Karpas-422 (cell line): Measurements from ENCODE around the gene AGAP2. TPM values are rescaled to one million over a fixed set of nuclear protein-coding genes. Genes with fewer than 3 reads are reported as not detected.
"Not testable (repeated sequence)": the region's sequence is repeated elsewhere in the genome, so short reads cannot be mapped to it uniquely, and the experiment has no call there.

Experiments
- DNase-seq: peaks from one replicate; pipeline ENCODE4 v3.0.0-alpha.2; 2015
- H2AFZ ChIP-seq: fragments of 200-600 bp; sonication (generic); 2 replicates; pipeline ENCODE4 v1.6.1; 2014; ENCODE audit warnings: antibody characterized with exemption, low read length, mixed read lengths
- H3K27ac ChIP-seq: fragments of 200-600 bp; sonication (generic); 2 replicates; pipeline ENCODE4 v1.5.1; 2014; ENCODE audit warnings: mild to moderate bottlenecking, low read length, moderate library complexity
- H3K27me3 ChIP-seq: fragments of 200-600 bp; sonication (generic); 2 replicates; pipeline ENCODE4 v1.6.1; 2014; ENCODE audit warnings: low read length, mixed read lengths
- H3K36me3 ChIP-seq: fragments of 200-600 bp; sonication (generic); 2 replicates; pipeline ENCODE4 v1.6.1; 2014; ENCODE audit warnings: low read length, mixed read lengths; ENCODE audit not compliant: insufficient read depth
- H3K4me1 ChIP-seq: fragments of 200-600 bp; sonication (generic); 2 replicates; pipeline ENCODE4 v1.6.1; 2014; ENCODE audit warnings: mild to moderate bottlenecking, low read length, mixed read lengths
- H3K4me2 ChIP-seq: fragments of 200-600 bp; sonication (generic); 2 replicates; pipeline ENCODE4 v1.6.1; 2014; ENCODE audit warnings: low read length, low read depth, mild to moderate bottlenecking; ENCODE audit not compliant: poor library complexity, severe bottlenecking
- H3K4me3 ChIP-seq: fragments of 200-600 bp; sonication (generic); 2 replicates; pipeline ENCODE4 v1.5.1; 2014; ENCODE audit warnings: mild to moderate bottlenecking, antibody characterized with exemption, low read length, mixed read lengths
- H3K79me2 ChIP-seq: fragments of 200-600 bp; sonication (generic); 2 replicates; pipeline ENCODE4 v1.6.1; 2014; ENCODE audit warnings: mild to moderate bottlenecking, low read length, mixed read lengths
- H3K9ac ChIP-seq: fragments of 200-600 bp; sonication (generic); 2 replicates; pipeline ENCODE4 v1.6.0; 2014; ENCODE audit warnings: low read length
- H3K9me2 ChIP-seq: fragments of 200-600 bp; sonication (generic), shearing (Covaris generic); replicated peaks from 2 replicates; pipeline ENCODE4 v1.6.0; 2014; ENCODE audit warnings: mild to moderate bottlenecking, low read length, moderate library complexity; ENCODE audit not compliant: insufficient read depth
- H3K9me3 ChIP-seq: fragments of 300-700, 200-600 bp; sonication (generic); 2 replicates; pipeline ENCODE4 v1.6.1; 2014; ENCODE audit warnings: low read length, mixed read lengths
- H4K20me1 ChIP-seq: fragments of 200-600 bp; sonication (generic); 2 replicates; pipeline ENCODE4 v1.6.1; 2014; ENCODE audit warnings: mild to moderate bottlenecking, antibody characterized with exemption, low read length, low read depth; ENCODE audit not compliant: insufficient read depth
- total RNA-seq: library from RNA; depleted of rRNA; stranded (reverse); fragments of >200 nt; shearing (Covaris generic); gene quantifications from 2 replicates; pipeline ENCODE4 v1.2.3, GENCODE V29; 2014; ENCODE audit warnings: low replicate concordance; rRNA removed

The AGAP2 gene
- total RNA-seq, 1 experiment from 2014 or later: 6.7 TPM

DNA sequence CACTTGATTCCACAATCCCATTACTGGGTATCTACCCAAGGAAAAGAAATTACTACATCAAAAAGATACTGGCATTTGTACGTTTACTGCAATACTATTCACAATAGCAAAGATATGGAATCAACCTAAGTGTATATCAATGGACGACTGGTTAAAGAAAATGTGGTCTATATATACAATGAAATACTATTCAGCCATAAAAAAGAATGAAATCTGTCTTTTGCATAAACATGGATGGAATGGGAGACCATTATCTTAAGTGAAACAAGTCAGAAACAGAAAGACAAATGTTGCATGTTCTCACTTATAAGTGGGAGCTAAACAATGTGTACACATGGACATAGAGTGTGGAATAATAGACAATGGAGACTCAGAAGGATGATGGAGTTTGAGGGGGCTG lies 49.6 kb downstream of the AGAP2 start:
- Histone ChIP-seq H3K9me3 (no peaks in the 10 kb centered on the region), H4K20me1 (no peaks in the 10 kb centered on the region), H2AFZ (no peak overlapping the region), H3K9me2 (no peaks in the 10 kb centered on the region), H3K4me1 (peaks cover 9% of the 10 kb centered on the region), H3K27me3 (no peaks in the 10 kb centered on the region), H3K79me2 (no peaks in the 10 kb centered on the region), H3K4me2 (no peak overlapping the region), H3K9ac (no peak overlapping the region), H3K36me3 (no peaks in the 10 kb centered on the region), H3K27ac (no peak overlapping the region), H3K4me3 (no peak overlapping the region)
- peak; percentile 25 for DNase-seq

DNA sequence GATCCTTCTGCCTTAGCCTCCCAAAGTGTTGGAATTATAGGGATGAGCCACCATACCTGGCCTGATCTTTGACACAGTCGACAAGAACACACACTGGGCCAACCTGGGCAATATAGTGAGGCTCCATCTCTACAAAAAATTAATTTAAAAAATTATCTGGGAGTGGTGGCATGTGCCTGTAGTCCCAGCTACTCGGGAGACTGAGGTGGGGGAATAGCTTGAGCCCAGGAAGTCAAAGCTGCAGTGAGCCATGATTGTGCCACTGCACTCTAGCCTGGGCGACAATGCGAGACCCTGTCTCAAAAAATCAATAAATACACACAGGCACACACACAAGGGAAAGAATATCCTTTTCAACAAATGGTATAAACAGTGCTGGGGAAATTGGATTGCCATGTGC lies 50.7 kb downstream of the AGAP2 start:
- Histone ChIP-seq H3K79me2 (no peaks in the 10 kb centered on the region), H3K4me3 (no peak overlapping the region), H3K9ac (no peak overlapping the region), H3K27me3 (no peaks in the 10 kb centered on the region), H3K9me3 (no peaks in the 10 kb centered on the region), H3K4me1 (peaks cover 5% of the 10 kb centered on the region; the same call in 1 of the 2 replicates), H4K20me1 (no peaks in the 10 kb centered on the region), H2AFZ (no peak overlapping the region), H3K4me2 (no peak overlapping the region), H3K36me3 (no peaks in the 10 kb centered on the region), H3K9me2 (no peaks in the 10 kb centered on the region), H3K27ac (no peak overlapping the region)
- no peak for DNase-seq

DNA sequence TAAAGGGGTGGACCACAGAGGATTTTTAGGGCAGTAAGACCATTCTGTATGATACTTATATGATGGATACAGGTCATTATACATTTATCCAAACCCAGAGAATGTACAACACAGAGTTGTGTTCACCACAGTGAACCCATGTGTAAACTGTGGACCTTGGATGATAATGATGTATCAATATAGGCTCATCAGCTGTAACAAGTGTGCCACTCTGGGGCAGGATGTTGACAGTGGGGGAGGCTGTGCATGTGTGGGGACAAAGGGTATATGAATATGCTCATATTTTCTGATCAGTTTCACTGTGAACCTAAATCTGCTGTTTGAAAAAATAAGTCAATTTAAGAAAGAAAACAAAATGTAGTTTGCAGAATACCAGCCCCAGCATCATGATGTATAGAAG lies 58.8 kb downstream of the AGAP2 start:
- H3K27me3 ChIP-seq: no peaks in the 10 kb centered on the region
- H3K79me2 ChIP-seq: no peaks in the 10 kb centered on the region
- H3K36me3 ChIP-seq: no peaks in the 10 kb centered on the region
- H3K9me3 ChIP-seq: no peaks in the 10 kb centered on the region
- H3K4me3 ChIP-seq: no peak overlapping the region
- H3K4me2 ChIP-seq: no peak overlapping the region
- H3K4me1 ChIP-seq: no peaks in the 10 kb centered on the region
- no peak for DNase-seq
- no peaks in the 10 kb centered on the region for H3K9me2 ChIP-seq
- no peak overlapping the region for H3K9ac ChIP-seq
- H4K20me1 ChIP-seq: no peaks in the 10 kb centered on the region
- H2AFZ ChIP-seq: no peak overlapping the region
- no peak overlapping the region for H3K27ac ChIP-seq

DNA sequence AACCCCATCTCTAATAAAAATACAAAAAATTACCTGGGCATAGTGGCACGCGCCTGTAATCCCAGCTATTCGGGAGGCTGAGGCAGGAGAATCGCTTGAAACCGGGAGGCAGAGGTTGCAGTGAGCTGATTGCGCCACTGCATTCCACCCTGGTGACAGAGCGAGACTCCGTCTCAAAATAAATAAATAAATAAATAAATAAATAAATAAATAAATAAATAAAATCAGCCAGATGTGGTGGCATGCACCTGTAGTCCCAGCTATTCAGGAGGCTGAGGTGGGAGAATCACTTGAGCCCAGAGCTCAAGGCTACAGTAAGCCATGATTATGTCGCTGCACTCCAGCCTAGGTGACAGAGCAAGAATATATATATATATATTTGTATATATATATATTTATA lies 60.6 kb downstream of the AGAP2 start:
- H3K9me3 ChIP-seq, H4K20me1 ChIP-seq, H3K9ac ChIP-seq, H3K4me1 ChIP-seq, DNase-seq, H3K9me2 ChIP-seq, H3K27ac ChIP-seq, H3K36me3 ChIP-seq, H3K4me2 ChIP-seq, H3K27me3 ChIP-seq, H2AFZ ChIP-seq, H3K79me2 ChIP-seq, H3K4me3 ChIP-seq: not testable (repeated sequence)

DNA sequence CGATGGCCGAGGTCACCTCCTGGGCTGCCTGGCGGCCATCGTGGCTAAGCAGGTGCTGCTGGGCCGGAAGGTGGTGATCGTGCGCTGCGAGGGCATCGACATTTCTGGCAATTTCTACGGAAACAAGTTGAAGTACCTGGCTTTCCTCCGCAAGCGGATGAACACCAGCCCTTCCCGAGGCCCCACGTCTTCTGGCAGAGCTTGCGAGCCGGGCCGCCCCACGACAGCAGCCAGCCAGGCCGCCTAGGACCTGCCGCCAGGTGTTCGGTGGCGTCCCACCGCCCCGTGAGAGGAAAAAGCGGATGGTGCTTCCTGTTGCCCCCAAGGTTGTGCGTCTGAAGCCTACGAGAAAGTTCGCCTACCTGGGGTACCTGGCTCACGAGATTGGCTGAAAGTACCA lies 63.9 kb downstream of the AGAP2 start:
- no peak for DNase-seq
- no peak overlapping the region for H3K27ac ChIP-seq
- H4K20me1 ChIP-seq: no peaks in the 10 kb centered on the region
- no peak overlapping the region for H2AFZ ChIP-seq
- no peaks in the 10 kb centered on the region for H3K9me2 ChIP-seq
- no peak overlapping the region for H3K4me2 ChIP-seq
- no peaks in the 10 kb centered on the region for H3K9me3 ChIP-seq
- no peaks in the 10 kb centered on the region for H3K27me3 ChIP-seq
- H3K36me3 ChIP-seq: no peaks in the 10 kb centered on the region
- H3K79me2 ChIP-seq: no peaks in the 10 kb centered on the region
- no peak overlapping the region for H3K4me3 ChIP-seq
- H3K9ac ChIP-seq: no peak overlapping the region
- H3K4me1 ChIP-seq: no peaks in the 10 kb centered on the region

Other genes with a start within 250 kb of the AGAP2 start
- 54.3 and 73.3 TPM in 2 replicates for gene DDIT3, start 218.2 kb downstream of the AGAP2 start, total RNA-seq
- gene MBD6, start 215.9 kb downstream of the AGAP2 start, total RNA-seq: 23.5 and 32.4 TPM in 2 replicates
- gene DCTN2, start 191.6 kb downstream of the AGAP2 start, total RNA-seq: 77.9 and 123 TPM in 2 replicates
- gene KIF5A, start 188.7 kb downstream of the AGAP2 start, total RNA-seq: 21.5 and 24.0 TPM in 2 replicates
- 9.3 and 23.9 TPM in 2 replicates for gene PIP4K2C, start 147.6 kb downstream of the AGAP2 start, total RNA-seq
- 16.8 and 22.9 TPM in 2 replicates for gene DTX3, start 133.9 kb downstream of the AGAP2 start, total RNA-seq
- gene ARHGEF25, start 127.3 kb downstream of the AGAP2 start, total RNA-seq: 0.87 TPM in 1 of 2 replicates, not detected in the other
- gene B4GALNT1, start 105.5 kb downstream of the AGAP2 start, total RNA-seq: 0.58 and 0.63 TPM in 2 replicates
- 72.6 and 120 TPM in 2 replicates for gene OS9, start 44.6 kb downstream of the AGAP2 start, total RNA-seq
- 33.3 and 42.7 TPM in 2 replicates for gene TSPAN31, start 6.3 kb upstream of the AGAP2 start, total RNA-seq
- 154 and 164 TPM in 2 replicates for gene CDK4, start 13.6 kb upstream of the AGAP2 start, total RNA-seq
- gene MARCHF9, start 16.4 kb upstream of the AGAP2 start, total RNA-seq: 30.3 and 45.9 TPM in 2 replicates
- gene CYP27B1, start 28.3 kb upstream of the AGAP2 start, total RNA-seq: 0.86 and 3.5 TPM in 2 replicates
- 11.9 and 17.4 TPM in 2 replicates for gene METTL1, start 33.4 kb upstream of the AGAP2 start, total RNA-seq
- 4.1 and 5.5 TPM in 2 replicates for gene EEF1AKMT3, start 33.9 kb upstream of the AGAP2 start, total RNA-seq
- gene TSFM, start 44.0 kb upstream of the AGAP2 start, total RNA-seq: 40.7 and 57.1 TPM in 2 replicates
- 1.7 TPM in 1 of 2 replicates, not detected in the other for gene AVIL, start 80.0 kb upstream of the AGAP2 start, total RNA-seq
- gene CTDSP2, start 108.0 kb upstream of the AGAP2 start, total RNA-seq: 10.9 and 14.2 TPM in 2 replicates
- gene ATP23, start 202.8 kb upstream of the AGAP2 start, total RNA-seq: 13.1 and 36.3 TPM in 2 replicates